Ascending aorta (tissue), 2 donors: ENCODE results near the gene IL31. TPM values are rescaled to one million over a fixed set of nuclear protein-coding genes. Genes with fewer than 3 reads are reported as not detected.

Source experiments
- DNase-seq, 2 donors: peaks; one replicate each; pipeline ENCODE4 v3.0.0-alpha.2; 2019; ENCODE audit warnings: low spot score in 2 of 2
- H3K27ac ChIP-seq, 2 donors: fragments of 200-600 bp; sonication (generic); one replicate each; pipeline ENCODE4 v1.5.1; 2016 to 2017; ENCODE audit warnings: mild to moderate bottlenecking in 1 of 2
- H3K27me3 ChIP-seq: fragments of 200-600 bp; sonication (generic); one replicate; pipeline ENCODE4 v1.5.1; 2017
- H3K36me3 ChIP-seq, 2 donors: fragments of 200-600 bp; sonication (generic); one replicate each; pipeline ENCODE4 v1.5.1; 2016
- H3K4me1 ChIP-seq, 2 donors: fragments of 200-600 bp; sonication (generic); one replicate each; pipeline ENCODE4 v1.5.1; 2016 to 2017; ENCODE audit warnings: mild to moderate bottlenecking in 1 of 2
- H3K4me3 ChIP-seq, 2 donors: fragments of 200-600 bp; sonication (generic); one replicate each; pipeline ENCODE4 v1.5.1; 2016 to 2017; ENCODE audit warnings: mild to moderate bottlenecking in 1 of 2
- H3K9me3 ChIP-seq, 2 donors: fragments of 200-600 bp; sonication (generic); one replicate each; pipeline ENCODE4 v1.5.1; 2016
- CTCF ChIP-seq, 3 experiments: fragments of 200-600 bp in 2 of 3; fragments of 450-650 bp in 1 of 3; sonication (generic) in 2 of 3; IDR thresholded peaks; one replicate each; pipeline ENCODE4 v1.5.1; 2016 to 2019; ENCODE audit warnings: antibody characterized with exemption in 3 of 3, mild to moderate bottlenecking in 1 of 3, moderate library complexity in 1 of 3
- intact Hi-C: fragments of 100-400 bp; cut with DNase I; formaldehyde crosslinking; loops from one replicate; pipeline ENCODE4 v1.15.1; 2023
- total RNA-seq: library from RNA; depleted of rRNA; stranded (reverse); fragments of >200 nt; gene quantifications from one replicate; pipeline ENCODE4 v1.1.0, GENCODE V29; 2016

The IL31 gene
- total RNA-seq, 1 donor from 2014 or later = not detected

DNA sequence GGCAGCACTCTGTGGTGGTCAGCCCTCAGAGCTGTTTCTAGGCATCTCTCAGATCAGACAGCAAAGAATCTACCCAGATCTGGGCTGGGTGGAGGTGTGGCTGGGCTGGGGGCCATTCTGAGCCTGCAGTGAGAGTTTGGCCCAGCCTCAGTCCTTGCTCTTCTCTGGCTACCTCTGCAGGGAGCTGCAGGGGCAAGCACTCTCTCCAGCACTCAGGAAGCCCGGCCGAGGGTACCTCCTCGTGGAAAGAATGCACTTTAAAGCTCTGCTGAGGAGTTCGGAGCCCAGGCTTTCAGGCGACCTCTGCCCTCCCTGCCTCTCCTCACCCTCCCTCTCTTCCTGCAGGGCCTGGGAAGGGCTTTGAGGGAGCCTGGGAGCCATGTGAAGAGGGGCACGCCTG, 31.2 kb downstream of the IL31 start:
- Histone ChIP-seq H3K27me3 (no peaks in the 10 kb centered on the region), H3K36me3 (peaks cover 44 to 65% of the 10 kb centered on the region in 2 donors), H3K4me3 (no peak overlapping the region), H3K9me3 (no peaks in the 10 kb centered on the region), H3K4me1 (no peaks in the 10 kb centered on the region), H3K27ac (no peak overlapping the region)
- intact Hi-C loops = no loop called here
- no peak for TF ChIP-seq CTCF (IDR thresholded peaks at IDR 0.05)
- no peak for DNase-seq

DNA sequence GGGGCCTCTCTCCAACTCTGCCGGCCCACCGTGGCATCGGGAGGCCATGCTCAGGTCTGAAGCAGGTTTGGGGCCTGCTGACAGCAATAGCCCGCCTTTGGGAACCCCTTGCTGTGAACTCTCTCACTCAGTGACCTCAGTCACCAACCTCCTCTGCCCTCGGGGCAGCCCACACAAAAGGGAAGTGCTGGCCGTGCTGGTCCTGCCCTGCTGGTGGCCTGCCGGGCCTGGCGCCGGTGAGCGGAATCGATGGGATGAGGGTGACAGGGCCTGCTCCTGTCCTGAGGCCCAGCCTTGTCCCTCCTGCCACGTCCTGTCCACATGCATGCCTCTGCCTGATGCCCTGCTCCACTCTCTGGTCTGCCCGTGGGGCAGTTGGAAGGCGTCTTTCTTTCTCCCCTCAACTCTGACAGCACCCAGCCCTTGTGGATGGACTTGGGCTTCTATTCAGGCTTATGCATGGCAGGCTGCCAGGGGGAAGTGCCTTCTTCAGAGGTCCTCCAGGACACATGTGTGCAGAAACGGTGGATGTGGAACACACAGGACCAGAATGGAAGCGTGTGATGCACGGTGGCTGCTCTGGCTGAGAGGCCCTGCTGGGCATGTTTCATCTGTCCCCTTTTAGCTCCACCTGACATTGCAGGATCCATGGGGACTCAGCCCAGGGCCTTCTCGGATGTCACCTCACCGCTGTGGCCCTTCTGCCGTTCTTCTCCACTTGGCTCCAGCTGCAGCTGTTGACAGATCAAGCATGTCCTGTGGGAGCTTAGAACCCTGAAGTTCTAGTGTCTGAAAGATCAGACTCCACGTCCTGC, 31.9 kb downstream of the IL31 start:
- TF ChIP-seq CTCF (IDR thresholded peaks at IDR 0.05) = no peak

GRCh38 chr12:122140467-122141257, 33.4 kb downstream of the IL31 start:
- H3K4me3 ChIP-seq = no peak overlapping the region
- intact Hi-C loops = no loop called here
- H3K27ac ChIP-seq = no peak overlapping the region
- no peaks in the 10 kb centered on the region for H3K4me1 ChIP-seq
- DNase-seq = no peak
- no peaks in the 10 kb centered on the region for H3K9me3 ChIP-seq
- no peaks in the 10 kb centered on the region for H3K27me3 ChIP-seq
- H3K36me3 ChIP-seq = peaks cover 46 to 72% of the 10 kb centered on the region in 2 donors
- no peak for TF ChIP-seq CTCF (IDR thresholded peaks at IDR 0.05)

More for the DNA sequence above, 31.9 kb downstream of the IL31 start:
- Histone ChIP-seq H3K9me3 (no peaks in the 10 kb centered on the region), H3K27ac (no peak overlapping the region), H3K4me1 (no peaks in the 10 kb centered on the region), H3K4me3 (no peak overlapping the region), H3K27me3 (no peaks in the 10 kb centered on the region), H3K36me3 (peaks cover 46 to 70% of the 10 kb centered on the region in 2 donors)
- no peak for DNase-seq
- intact Hi-C loops = no loop called here

GRCh38 chr12:122139941-122140340, 34.1 kb downstream of the IL31 start:
- peaks cover 54 to 79% of the 10 kb centered on the region in 2 donors for H3K36me3 ChIP-seq
- TF ChIP-seq CTCF (IDR thresholded peaks at IDR 0.05) = no peak
- no peaks in the 10 kb centered on the region for H3K27me3 ChIP-seq
- H3K9me3 ChIP-seq = no peaks in the 10 kb centered on the region
- no peak overlapping the region for H3K4me3 ChIP-seq
- DNase-seq = no peak
- no peaks in the 10 kb centered on the region for H3K4me1 ChIP-seq
- intact Hi-C loops = no loop called here
- no peak overlapping the region for H3K27ac ChIP-seq

GRCh38 chr12:122139266-122139665, 34.8 kb downstream of the IL31 start:
- DNase-seq = no peak
- peaks cover 56 to 83% of the 10 kb centered on the region in 2 donors for H3K36me3 ChIP-seq
- no peak overlapping the region for H3K27ac ChIP-seq
- no peak for TF ChIP-seq CTCF (IDR thresholded peaks at IDR 0.05)
- H3K27me3 ChIP-seq = no peaks in the 10 kb centered on the region
- H3K9me3 ChIP-seq = no peaks in the 10 kb centered on the region
- no peaks in the 10 kb centered on the region for H3K4me1 ChIP-seq
- intact Hi-C loops = no loop called here
- H3K4me3 ChIP-seq = no peak overlapping the region
